ENCODE results near the gene RTKN. TPM values are rescaled to one million over a fixed set of nuclear protein-coding genes. Genes with fewer than 3 reads are reported as not detected.

RTKN gene
- total RNA-seq, 3 donors from 2014 or later: 49.2 to 60.7 (median 49.7) TPM

GRCh38 chr2:74415762-74416395 is 25.9 kb downstream of the RTKN start:
- peak in 1 of 3 donors; percentile 35 for DNase-seq
- H3K4me3 ChIP-seq: no peak overlapping the region
- H3K36me3 ChIP-seq (ENCODE audit: low read depth): no peaks in the 10 kb centered on the region
- H3K4me1 ChIP-seq (ENCODE audit: low read depth): peaks cover 12% of the 10 kb centered on the region
- no peak for ATAC-seq
- no peaks in the 10 kb centered on the region for H3K9me3 ChIP-seq
- no peak for TF ChIP-seq CTCF (IDR thresholded peaks at IDR 0.05)
- intact Hi-C loops (cut with DNase I, micrococcal nuclease): no loop called here

- TF ChIP-seq CTCF (IDR thresholded peaks at IDR 0.05): no peak
- Histone ChIP-seq H3K36me3 (ENCODE audit: low read depth) (no peaks in the 10 kb centered on the region), H3K9me3 (no peaks in the 10 kb centered on the region), H3K4me3 (no peak overlapping the region), H3K4me1 (ENCODE audit: low read depth) (peaks cover 7% of the 10 kb centered on the region)
- intact Hi-C loops (cut with DNase I, micrococcal nuclease): no loop called here
- ATAC-seq (peak; percentile 62), DNase-seq (peak; percentile 51 to 73 (median 67))
These were observed 26.6 kb downstream of the RTKN start for GRCh38 chr2:74414881-74415761.

GRCh38 chr2:74414441-74414840 is 27.3 kb downstream of the RTKN start:
- Histone ChIP-seq H3K36me3 (ENCODE audit: low read depth) (no peaks in the 10 kb centered on the region), H3K9me3 (no peaks in the 10 kb centered on the region), H3K4me1 (ENCODE audit: low read depth) (peaks cover 7% of the 10 kb centered on the region), H3K4me3 (no peak overlapping the region)
- DNase-seq (peak in 1 of 3 donors; percentile 33), ATAC-seq (no peak)
- TF ChIP-seq CTCF (IDR thresholded peaks at IDR 0.05): no peak
- intact Hi-C loops (cut with DNase I, micrococcal nuclease): no loop called here

GRCh38 chr2:74413001-74413698 is 28.6 kb downstream of the RTKN start:
- intact Hi-C loops (cut with DNase I, micrococcal nuclease): no loop called here
- Histone ChIP-seq H3K36me3 (ENCODE audit: low read depth) (no peaks in the 10 kb centered on the region), H3K4me3 (no peak overlapping the region), H3K9me3 (no peaks in the 10 kb centered on the region), H3K4me1 (ENCODE audit: low read depth) (peaks cover 7% of the 10 kb centered on the region)
- DNase-seq: peak in 1 of 3 donors; percentile 36
- TF ChIP-seq CTCF (IDR thresholded peaks at IDR 0.05): no peak
- peak; percentile 81 for ATAC-seq

GRCh38 chr2:74407682-74408081 is 34.1 kb downstream of the RTKN start:
- H3K9me3 ChIP-seq: no peaks in the 10 kb centered on the region
- intact Hi-C loops (cut with DNase I, micrococcal nuclease): no loop called here

More at GRCh38 chr2:74407682-74408081, 34.1 kb downstream of the RTKN start:
- DNase-seq (no peak), ATAC-seq (no peak)
- TF ChIP-seq CTCF (IDR thresholded peaks at IDR 0.05): no peak
- no peaks in the 10 kb centered on the region for H3K36me3 ChIP-seq (ENCODE audit: low read depth)
- no peak overlapping the region for H3K4me3 ChIP-seq
- H3K4me1 ChIP-seq (ENCODE audit: low read depth): no peaks in the 10 kb centered on the region

Measured in mucosa of descending colon (tissue), 3 donors.